Rectal smooth muscle tissue (tissue), 1 donor: ENCODE results near the gene SCN1A.
"Not testable (repeated sequence)": the region's sequence is repeated elsewhere in the genome, so short reads cannot be mapped to it uniquely, and the experiment has no call there.

Source experiments
- H3K27ac ChIP-seq: one replicate; pipeline ENCODE4 v1.7.0; 2013; ENCODE audit warnings: low read depth, low read length, inconsistent platforms
- H3K27me3 ChIP-seq: one replicate; pipeline ENCODE4 v1.7.0; 2013; ENCODE audit warnings: low read length; ENCODE audit not compliant: control insufficient read depth, insufficient read depth
- H3K36me3 ChIP-seq: one replicate; pipeline ENCODE4 v1.7.0; 2013; ENCODE audit warnings: low read length; ENCODE audit not compliant: control insufficient read depth, insufficient read depth
- H3K4me1 ChIP-seq: one replicate; pipeline ENCODE4 v1.7.0; 2013; ENCODE audit warnings: low read length; ENCODE audit not compliant: control insufficient read depth, insufficient read depth
- H3K4me3 ChIP-seq: one replicate; pipeline ENCODE4 v1.7.0; 2013; ENCODE audit warnings: low read length
- H3K9ac ChIP-seq: one replicate; pipeline ENCODE4 v1.7.0; 2013; ENCODE audit warnings: low read length

The SCN1A gene

DNA sequence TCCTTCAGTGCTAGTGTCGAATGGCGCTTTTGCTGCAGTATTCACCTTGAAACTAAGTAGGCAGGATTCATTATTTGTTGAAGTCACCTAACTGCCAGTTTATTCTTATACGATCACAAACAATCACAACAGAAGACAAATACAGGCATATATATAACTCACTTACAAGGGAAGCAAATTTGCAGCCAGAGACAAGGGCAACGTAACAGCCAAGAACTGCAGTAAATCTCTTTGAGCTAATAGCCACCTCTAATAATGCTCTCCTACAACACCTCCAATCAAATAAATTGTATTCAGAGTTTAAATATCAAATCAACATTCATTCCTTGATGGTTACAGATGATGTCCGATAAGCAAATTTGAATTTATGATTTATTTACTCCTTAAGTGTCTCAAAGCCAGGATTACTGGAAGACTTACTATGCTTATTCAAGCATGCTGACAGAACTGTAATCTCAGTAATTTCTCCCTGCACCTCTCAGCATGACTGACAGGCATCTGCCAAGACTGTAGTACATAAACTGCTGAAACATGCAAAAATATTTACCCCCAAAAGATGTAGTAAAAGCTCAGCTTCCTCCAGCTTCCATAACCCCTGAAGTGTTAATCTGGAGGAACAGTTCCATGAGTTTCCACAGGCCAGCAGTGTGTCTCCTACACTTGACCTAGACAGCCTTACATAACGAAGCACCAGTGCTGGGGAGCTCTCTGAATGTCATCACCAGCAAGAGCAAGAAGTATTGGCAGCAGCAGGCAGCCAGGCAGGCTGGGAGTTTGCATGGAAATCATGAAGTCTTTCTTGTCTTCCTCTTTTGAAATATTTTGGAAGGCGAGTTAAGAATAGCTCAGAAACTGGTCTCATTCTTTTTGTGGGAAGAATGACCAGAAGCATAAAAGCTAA lies 20.9 kb upstream of the SCN1A start:
- Histone ChIP-seq H3K27me3 (no peaks in the 10 kb centered on the region), H3K36me3 (no peaks in the 10 kb centered on the region), H3K9ac (no peak overlapping the region), H3K27ac (no peak overlapping the region), H3K4me1 (no peaks in the 10 kb centered on the region), H3K4me3 (no peak overlapping the region)

- H3K27ac ChIP-seq = no peak overlapping the region
- H3K36me3 ChIP-seq = no peaks in the 10 kb centered on the region
- H3K27me3 ChIP-seq = no peaks in the 10 kb centered on the region
- H3K4me3 ChIP-seq = no peak overlapping the region
- H3K9ac ChIP-seq = no peak overlapping the region
- no peaks in the 10 kb centered on the region for H3K4me1 ChIP-seq
These were observed 20.1 kb upstream of the SCN1A start for GRCh38 chr2:166147883-166148282.

GRCh38 chr2:166144071-166144470 lies 16.3 kb upstream of the SCN1A start:
- H3K36me3 ChIP-seq = no peaks in the 10 kb centered on the region
- H3K27ac ChIP-seq = no peak overlapping the region
- H3K4me1 ChIP-seq = no peaks in the 10 kb centered on the region
- no peak overlapping the region for H3K4me3 ChIP-seq
- H3K9ac ChIP-seq = no peak overlapping the region
- H3K27me3 ChIP-seq = no peaks in the 10 kb centered on the region

DNA sequence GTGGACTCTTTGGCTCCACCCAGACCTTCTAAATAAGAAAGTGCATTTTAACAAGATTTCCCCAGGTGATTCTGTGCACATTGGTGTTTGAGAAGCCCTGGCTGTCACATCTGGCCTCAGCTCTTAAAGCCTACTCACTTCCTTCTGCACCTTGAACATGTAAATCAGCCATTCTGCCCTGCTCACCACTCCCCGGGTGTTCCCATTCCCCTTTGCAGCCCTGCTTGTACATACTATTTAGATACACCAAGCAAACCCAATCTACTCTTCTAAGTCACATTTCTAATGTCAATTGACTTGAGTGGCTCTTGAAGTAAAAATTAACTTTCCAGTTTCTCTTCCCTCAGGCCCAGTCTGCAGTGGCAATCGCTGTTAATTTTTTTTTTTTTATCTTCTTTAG lies 13.1 kb upstream of the SCN1A start:
- Histone ChIP-seq H3K27ac (no peak overlapping the region), H3K4me3 (no peak overlapping the region), H3K4me1 (no peaks in the 10 kb centered on the region), H3K27me3 (no peaks in the 10 kb centered on the region), H3K36me3 (no peaks in the 10 kb centered on the region), H3K9ac (no peak overlapping the region)

DNA sequence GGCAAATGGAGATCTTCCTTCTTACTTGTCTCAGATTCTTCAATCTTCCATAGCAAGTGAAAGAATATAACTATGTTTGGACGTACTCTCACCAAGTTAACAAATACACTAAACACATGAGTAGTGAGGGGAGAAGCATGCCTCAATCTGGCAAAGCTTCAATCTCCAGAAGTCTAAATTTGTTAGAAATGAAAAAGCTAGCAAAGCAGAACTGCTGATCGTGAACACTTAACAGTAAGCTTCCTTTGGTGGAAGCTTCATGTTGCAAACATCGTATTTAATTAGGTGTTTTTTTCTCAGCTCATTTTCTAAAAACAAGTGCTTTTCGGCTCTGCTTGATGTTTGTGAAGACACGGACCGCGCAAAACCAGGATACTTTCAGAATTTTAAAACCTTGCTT lies 12.7 kb upstream of the SCN1A start:
- H3K4me1 ChIP-seq = no peaks in the 10 kb centered on the region
- no peaks in the 10 kb centered on the region for H3K27me3 ChIP-seq
- no peak overlapping the region for H3K27ac ChIP-seq
- no peak overlapping the region for H3K9ac ChIP-seq
- no peaks in the 10 kb centered on the region for H3K36me3 ChIP-seq
- H3K4me3 ChIP-seq = no peak overlapping the region

DNA sequence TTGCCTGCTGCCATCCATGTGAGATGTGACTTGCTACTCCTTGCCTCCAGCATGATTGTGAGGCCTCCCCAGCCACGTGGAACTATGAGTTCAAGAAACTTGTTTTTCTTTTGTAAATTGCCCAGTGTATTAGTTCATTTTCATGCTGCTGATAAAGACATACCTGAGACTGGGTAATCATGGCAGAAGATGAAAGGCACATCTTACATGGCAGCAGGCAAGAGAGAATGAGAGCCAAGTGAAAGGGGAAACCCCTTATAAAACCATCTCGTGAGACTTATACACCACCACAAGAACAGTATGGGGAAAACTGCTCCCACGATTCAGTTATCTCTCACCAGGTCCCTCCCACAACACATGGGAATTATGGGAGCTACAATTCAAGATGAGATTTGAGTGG lies 11.7 kb upstream of the SCN1A start:
- H3K4me1 ChIP-seq, H3K36me3 ChIP-seq, H3K4me3 ChIP-seq, H3K9ac ChIP-seq, H3K27ac ChIP-seq, H3K27me3 ChIP-seq: not testable (repeated sequence)

- H3K4me1 ChIP-seq = no peaks in the 10 kb centered on the region
- no peak overlapping the region for H3K27ac ChIP-seq
- H3K4me3 ChIP-seq = no peak overlapping the region
These were observed 10.8 kb upstream of the SCN1A start for GRCh38 chr2:166138667-166139066.

GRCh38 chr2:166138144-166138543 lies 10.3 kb upstream of the SCN1A start:
- no peak overlapping the region for H3K27ac ChIP-seq
- no peaks in the 10 kb centered on the region for H3K4me1 ChIP-seq
- no peaks in the 10 kb centered on the region for H3K27me3 ChIP-seq
- H3K4me3 ChIP-seq = no peak overlapping the region
- H3K9ac ChIP-seq = no peak overlapping the region
- H3K36me3 ChIP-seq = no peaks in the 10 kb centered on the region

More at GRCh38 chr2:166138667-166139066, 10.8 kb upstream of the SCN1A start:
- Histone ChIP-seq H3K27me3 (no peaks in the 10 kb centered on the region), H3K9ac (no peak overlapping the region), H3K36me3 (no peaks in the 10 kb centered on the region)

GRCh38 chr2:166137331-166137730 lies 9.5 kb upstream of the SCN1A start:
- Histone ChIP-seq H3K4me3 (no peak overlapping the region), H3K27me3 (no peaks in the 10 kb centered on the region), H3K9ac (no peak overlapping the region)

GRCh38 chr2:166135849-166136258 lies 8.0 kb upstream of the SCN1A start:
- Histone ChIP-seq H3K27me3 (no peaks in the 10 kb centered on the region), H3K27ac (no peak overlapping the region), H3K4me3 (no peak overlapping the region), H3K36me3 (no peaks in the 10 kb centered on the region), H3K9ac (no peak overlapping the region), H3K4me1 (no peaks in the 10 kb centered on the region)

More at GRCh38 chr2:166137331-166137730, 9.5 kb upstream of the SCN1A start:
- H3K36me3 ChIP-seq = no peaks in the 10 kb centered on the region
- no peak overlapping the region for H3K27ac ChIP-seq
- H3K4me1 ChIP-seq = no peaks in the 10 kb centered on the region

GRCh38 chr2:166135152-166135848 lies 7.5 kb upstream of the SCN1A start:
- Histone ChIP-seq H3K4me1 (no peaks in the 10 kb centered on the region), H3K27me3 (no peaks in the 10 kb centered on the region), H3K9ac (no peak overlapping the region), H3K27ac (no peak overlapping the region), H3K4me3 (no peak overlapping the region), H3K36me3 (no peaks in the 10 kb centered on the region)

DNA sequence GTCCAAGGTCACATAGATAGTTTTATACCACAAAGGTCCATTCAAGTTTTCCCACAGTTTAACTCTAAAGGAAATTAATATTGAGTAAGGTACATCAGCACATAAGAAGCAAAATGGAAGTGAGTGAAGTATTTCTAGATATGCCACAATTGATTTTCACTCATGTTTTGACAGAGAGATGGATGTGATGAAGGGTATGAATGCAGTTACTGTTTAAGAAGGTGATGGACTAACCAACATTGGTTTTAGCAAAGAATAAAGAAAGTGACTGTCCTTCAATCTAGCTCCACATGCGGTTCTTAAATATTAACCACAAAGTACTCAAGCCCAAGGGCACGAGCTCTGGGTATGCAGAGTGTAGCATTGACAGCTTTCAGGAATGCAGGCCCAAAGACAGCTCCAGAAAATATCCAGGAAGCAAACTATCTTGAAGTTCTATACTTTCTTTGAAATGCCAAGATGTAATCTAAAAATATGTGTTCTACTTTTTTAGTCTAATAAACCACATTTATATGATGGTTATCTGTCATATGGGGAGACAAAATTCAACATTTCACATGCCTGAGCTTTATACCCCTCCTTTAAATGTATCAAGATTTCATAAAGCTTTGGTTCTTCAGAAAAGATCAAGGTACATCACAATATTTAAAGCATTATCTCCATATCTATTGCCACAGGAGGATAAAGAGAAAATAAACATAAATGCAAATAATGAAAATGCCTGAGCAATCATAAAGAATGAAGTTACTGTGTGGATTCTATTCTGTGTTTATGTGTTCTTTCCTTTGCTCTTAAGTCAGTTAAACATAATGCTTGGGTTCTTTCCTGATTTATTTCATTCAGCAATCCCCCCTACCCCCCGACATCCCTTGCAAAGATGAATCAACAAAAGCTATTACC lies 6.7 kb upstream of the SCN1A start:
- Histone ChIP-seq H3K27ac (no peak overlapping the region), H3K27me3 (no peaks in the 10 kb centered on the region), H3K4me3 (no peak overlapping the region), H3K4me1 (no peaks in the 10 kb centered on the region), H3K9ac (no peak overlapping the region), H3K36me3 (no peaks in the 10 kb centered on the region)
